IMR-90 (cell line): Measurements from ENCODE around the gene FDXR.

ENCODE experiments used
- CEBPB ChIP-seq: IDR thresholded peaks from 2 replicates; pipeline ENCODE4 v1.6.1; 2012; ENCODE audit warnings: low read depth, low read length, improper control_type of control experiment
- CHD1 ChIP-seq: IDR thresholded peaks from 2 replicates; pipeline ENCODE4 v1.6.1; 2012; ENCODE audit warnings: low read depth, low read length, improper control_type of control experiment
- CTCF ChIP-seq: conservative IDR thresholded peaks from 2 replicates; pipeline ENCODE4 v1.5.1; 2012; ENCODE audit warnings: mild to moderate bottlenecking, low read depth, low read length, improper control_type of control experiment
- MAFK ChIP-seq: IDR thresholded peaks from 2 replicates; pipeline ENCODE4 v1.6.1; 2012; ENCODE audit warnings: low read depth, low read length, improper control_type of control experiment
- MAZ ChIP-seq: IDR thresholded peaks from 2 replicates; pipeline ENCODE4 v1.6.1; 2012; ENCODE audit warnings: low read depth, mild to moderate bottlenecking, low read length, improper control_type of control experiment, moderate library complexity, borderline replicate concordance
- MXI1 ChIP-seq: IDR thresholded peaks from 2 replicates; pipeline ENCODE4 v1.6.1; 2012; ENCODE audit warnings: low read depth, mild to moderate bottlenecking, low read length, moderate library complexity, borderline replicate concordance
- NFE2L2 ChIP-seq: fragments of 150-350 bp; IDR thresholded peaks from 2 replicates; pipeline ENCODE4 v1.6.1; 2016; ENCODE audit warnings: low read depth, mild to moderate bottlenecking, low read length
- POLR2A ChIP-seq: IDR thresholded peaks from 2 replicates; pipeline ENCODE4 v1.6.1; 2012; ENCODE audit warnings: mild to moderate bottlenecking, low read depth, low read length
- RAD21 ChIP-seq: IDR thresholded peaks from 2 replicates; pipeline ENCODE4 v1.6.1; 2012; ENCODE audit warnings: low read length, improper control_type of control experiment
- RCOR1 ChIP-seq: IDR thresholded peaks from 2 replicates; pipeline ENCODE4 v1.6.1; 2012; ENCODE audit warnings: mild to moderate bottlenecking, low read length, improper control_type of control experiment; ENCODE audit not compliant: insufficient replicate concordance
- RFX5 ChIP-seq: IDR thresholded peaks from 2 replicates; pipeline ENCODE4 v1.8.0; 2012; ENCODE audit warnings: low read depth, mild to moderate bottlenecking, low read length, moderate library complexity
- SMC3 ChIP-seq: fragments of 150-350 bp; IDR thresholded peaks from 2 replicates; pipeline ENCODE4 v1.6.1; 2016; ENCODE audit warnings: low read depth, mild to moderate bottlenecking, antibody characterized with exemption, low read length, moderate library complexity
- USF2 ChIP-seq: fragments of 150-350 bp; IDR thresholded peaks from 2 replicates; pipeline ENCODE4 v1.6.1; 2017; ENCODE audit warnings: mild to moderate bottlenecking, antibody characterized with exemption, low read length, low read depth

- TF ChIP-seq CTCF: no peak
- no peak for TF ChIP-seq POLR2A
- TF ChIP-seq USF2: no peak
- no peak for TF ChIP-seq CEBPB
- no peak for TF ChIP-seq CHD1
- TF ChIP-seq RAD21: no peak
- TF ChIP-seq MXI1: no peak
- no peak for TF ChIP-seq MAZ
- TF ChIP-seq MAFK: no peak
- no peak for TF ChIP-seq SMC3
- TF ChIP-seq NFE2L2: no peak
- no peak for TF ChIP-seq RFX5
- TF ChIP-seq RCOR1: no peak
These were observed 20.4 kb upstream of the FDXR start, which contains the start of gene FADS6 for GRCh38 chr17:74892974-74893911.
